ENCODE results near the gene ECHS1.
"Not testable (repeated sequence)": the region's sequence is repeated elsewhere in the genome, so short reads cannot be mapped to it uniquely, and the experiment has no call there.

ECHS1 gene

DNA sequence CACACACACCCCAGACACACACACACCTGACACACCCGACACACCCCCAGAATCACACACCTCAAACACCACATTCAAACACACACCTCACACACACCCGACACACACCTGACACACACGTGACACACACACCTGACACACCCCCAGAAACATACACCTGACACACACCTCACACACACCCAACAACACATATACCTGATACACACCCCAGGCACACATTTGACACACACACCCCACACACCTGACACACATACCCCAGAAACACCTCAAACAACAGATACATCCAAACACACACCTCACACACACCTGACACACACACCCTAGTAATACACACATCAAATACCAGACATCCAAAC, 35.8 kb downstream of the ECHS1 start:
- no peak for DNase-seq

DNA sequence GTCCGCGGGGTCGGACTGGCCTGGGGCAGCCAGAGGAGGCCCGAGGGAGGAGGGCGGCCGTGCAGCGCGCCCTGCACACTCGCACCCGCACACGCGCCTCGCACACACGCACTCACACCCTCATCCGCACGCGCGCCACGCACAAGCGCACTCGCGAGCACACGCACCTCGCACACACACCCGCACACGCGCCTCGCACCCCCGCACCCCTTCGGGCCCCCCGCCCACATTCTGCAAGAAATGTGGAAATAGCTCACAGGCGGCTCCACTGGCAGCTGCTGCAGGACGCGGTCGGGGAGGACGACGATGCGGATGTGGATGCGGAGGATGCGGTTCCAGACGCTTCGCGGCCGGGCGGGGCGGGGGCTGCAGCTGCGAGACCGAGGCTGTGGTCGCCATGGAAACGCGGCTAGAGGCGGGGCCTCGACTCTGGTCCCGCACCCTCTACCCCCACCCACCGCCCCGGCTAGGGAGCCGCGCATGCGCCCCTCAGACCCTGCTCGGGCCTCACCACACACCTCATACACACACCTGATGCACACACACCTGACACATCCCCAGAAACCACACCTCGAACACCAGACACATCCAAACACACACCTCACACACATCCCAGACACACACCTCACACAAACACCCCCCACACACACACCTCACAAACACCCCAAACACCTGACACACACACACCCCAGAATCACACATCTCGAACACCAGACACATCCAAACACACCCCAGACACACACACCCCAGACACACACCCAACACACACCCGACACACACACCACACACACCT, 36.4 kb downstream of the ECHS1 start, which contains the start of gene CALY:
Gene CALY (minus strand): TSS at position 320 of the 793 bp plus-strand sequence. CDS start 7,907 bp downstream, outside the sequence.
- no peak for DNase-seq

DNA sequence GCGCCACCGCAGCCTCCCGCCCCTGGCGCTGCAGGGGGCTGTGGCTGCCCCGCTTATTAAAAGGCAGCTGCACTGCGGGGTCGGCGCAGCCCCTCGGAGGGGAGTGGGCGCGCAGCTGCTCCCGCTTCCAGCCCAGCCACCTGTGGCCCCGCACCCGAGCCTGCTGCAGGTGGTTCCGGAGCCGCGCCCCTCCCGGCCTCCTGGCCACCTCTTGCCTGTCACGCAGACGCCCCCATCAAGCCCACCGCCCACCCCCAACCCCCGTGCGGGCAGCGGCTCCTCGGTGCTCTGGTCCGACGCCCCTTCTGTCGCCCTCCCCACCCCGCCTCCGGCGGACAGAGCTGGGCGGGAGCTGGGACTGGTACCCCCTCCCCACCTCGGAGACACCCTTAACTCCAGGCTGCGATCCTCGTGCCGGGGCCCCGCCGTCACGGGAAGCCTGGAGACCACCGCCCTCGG, 37.0 kb downstream of the ECHS1 start:
- DNase-seq = no peak

DNA sequence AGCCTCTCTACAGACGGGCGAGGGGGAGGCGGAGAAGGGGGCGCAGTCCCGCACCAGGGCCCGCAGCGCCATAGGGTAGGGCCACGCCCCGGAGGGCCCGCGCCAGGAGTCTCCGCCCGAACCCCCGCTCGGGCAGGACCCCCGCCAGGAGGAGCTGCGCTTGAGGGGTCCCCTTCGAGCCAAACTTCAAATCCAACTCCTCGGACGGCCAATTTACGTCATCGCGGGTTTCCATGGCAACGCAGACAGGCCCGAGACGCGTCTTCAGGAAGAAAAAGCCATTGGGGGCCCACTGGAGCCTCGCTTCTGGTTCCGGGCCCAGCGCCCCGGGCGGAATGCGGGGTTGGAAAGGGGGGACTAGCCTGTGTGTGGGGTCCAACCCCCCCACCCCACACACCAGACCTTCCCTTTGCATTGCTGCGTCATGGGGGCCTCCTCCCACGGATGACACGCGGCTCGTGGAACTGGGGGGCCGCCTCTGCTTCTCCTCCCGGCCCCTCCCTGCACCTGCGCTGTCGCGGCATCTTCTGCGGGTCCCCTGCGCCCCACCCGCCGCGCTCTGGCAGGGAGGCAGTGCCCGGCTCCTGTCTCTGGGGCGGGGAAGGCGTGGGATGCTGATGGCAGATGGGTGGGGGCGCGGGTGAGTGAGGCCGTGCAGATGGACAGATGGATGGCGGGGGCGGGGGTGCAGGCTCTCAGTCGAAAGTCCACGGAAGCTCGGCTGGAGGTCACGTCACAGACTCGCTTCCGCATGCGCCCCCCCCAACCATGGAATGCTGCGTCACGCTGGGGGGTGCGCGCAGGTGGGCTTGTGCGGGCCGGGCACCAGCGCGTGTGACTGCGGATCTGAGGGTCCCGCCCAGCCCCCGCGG, 37.7 kb downstream of the ECHS1 start:
- no peak for DNase-seq

DNA sequence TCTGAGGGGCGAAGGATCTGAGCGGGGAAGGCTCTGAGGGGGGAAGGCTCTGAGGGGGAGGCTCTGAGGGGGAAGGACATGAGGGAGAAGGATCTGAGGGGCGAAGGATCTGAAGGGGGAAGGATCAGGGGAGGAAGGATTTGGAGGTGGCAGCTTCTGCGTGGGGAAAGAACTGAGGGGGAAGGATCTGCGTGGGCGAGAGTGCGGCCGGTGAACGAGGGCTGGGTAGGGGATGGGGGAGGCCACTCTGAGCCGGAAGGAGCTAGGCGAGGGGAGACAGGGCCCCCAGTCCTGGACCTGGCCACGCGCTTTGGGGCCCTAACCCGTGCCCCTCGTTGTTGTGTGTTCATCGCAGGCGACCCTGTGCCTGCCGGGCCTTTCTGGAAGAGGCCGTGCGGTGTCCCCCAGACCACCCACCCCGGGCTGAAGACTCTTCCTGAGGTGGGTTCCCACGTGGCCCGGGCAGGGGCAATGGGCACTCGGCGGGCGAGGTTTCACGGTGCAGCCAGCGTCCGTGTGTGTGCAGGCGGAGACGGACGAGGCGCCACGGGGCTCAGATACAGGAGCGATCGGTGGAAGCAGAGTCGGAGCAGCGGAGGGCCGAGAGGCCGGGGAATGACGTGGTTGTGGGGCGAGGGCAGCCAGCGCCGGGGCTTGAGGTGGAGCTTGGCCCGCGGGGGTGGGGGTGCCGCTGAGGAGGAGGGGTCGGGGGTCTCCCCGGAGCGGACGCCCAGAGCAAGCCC, 38.5 kb downstream of the ECHS1 start:
- no peak for DNase-seq

DNA sequence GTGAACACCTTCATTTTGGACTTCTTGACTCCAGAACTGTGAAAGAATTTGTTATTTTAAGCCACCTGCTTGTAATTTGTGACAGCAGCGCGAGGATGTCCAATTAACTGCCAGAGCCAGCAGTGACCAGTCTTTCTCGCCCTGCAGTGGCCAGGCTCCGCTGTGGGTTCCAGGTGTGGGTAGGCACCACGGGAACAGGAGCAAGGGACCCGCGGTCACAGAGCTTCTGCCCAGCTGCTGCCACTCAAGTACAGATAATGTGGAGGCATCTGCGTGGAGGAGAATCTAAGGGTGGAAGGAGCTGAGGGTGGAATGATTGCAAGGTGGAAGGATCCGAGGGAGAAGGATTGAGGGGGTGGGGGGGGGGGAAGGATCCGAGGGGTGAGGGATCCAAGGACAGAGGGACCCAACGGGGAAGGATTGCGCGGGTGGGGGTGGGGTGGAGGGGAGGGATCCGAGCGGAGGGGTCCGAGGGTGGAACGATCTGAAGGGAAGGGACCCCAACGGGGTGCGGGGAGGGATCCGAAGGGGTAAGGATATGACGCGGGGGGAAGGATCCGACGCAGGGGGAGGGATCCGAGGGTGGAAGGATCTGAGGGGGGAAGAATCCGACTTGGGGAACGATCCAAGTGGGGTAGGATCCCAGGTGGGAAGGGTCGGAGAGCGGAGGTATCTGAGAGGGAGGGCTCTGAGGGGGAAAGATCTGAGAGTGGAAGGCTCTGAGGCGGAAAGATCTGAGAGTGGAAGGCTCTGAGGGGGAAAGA, 40.0 kb downstream of the ECHS1 start:
- DNase-seq = no peak

DNA sequence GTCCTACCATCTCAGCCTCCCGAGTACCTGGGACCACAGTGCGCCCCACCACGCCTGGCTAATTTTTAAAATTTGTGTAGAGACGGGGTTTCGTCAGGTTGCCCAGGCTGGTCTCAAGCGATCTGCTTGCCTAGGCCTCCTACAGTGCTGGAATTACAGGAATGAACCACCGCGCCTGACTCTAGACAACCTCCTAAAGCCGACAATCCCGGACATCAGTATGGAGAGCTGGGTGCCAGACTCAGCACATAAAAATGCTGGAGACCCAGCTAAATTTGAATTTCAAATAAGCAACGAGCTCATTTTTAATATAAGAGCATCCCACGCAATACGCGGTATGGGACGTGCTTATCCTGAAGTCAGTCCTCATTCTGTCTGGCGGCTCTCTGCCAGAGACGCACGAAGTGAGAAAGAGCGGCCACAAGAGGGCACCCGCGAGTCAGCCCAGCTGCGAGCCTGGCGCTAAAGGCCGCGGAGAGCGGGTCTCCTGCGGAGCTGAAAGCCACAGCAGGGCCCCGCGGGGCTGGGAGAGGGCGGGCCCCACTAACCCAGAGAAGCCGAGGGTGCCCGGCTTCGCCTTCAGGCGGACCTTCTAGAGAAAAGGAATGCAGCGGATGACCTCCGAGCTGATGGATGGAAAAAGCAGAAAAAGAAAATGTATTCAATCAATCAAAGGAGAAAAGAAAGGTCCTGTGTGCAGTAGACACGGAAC, 43.5 kb downstream of the ECHS1 start:
- peak; percentile 26 to 34 for DNase-seq

DNA sequence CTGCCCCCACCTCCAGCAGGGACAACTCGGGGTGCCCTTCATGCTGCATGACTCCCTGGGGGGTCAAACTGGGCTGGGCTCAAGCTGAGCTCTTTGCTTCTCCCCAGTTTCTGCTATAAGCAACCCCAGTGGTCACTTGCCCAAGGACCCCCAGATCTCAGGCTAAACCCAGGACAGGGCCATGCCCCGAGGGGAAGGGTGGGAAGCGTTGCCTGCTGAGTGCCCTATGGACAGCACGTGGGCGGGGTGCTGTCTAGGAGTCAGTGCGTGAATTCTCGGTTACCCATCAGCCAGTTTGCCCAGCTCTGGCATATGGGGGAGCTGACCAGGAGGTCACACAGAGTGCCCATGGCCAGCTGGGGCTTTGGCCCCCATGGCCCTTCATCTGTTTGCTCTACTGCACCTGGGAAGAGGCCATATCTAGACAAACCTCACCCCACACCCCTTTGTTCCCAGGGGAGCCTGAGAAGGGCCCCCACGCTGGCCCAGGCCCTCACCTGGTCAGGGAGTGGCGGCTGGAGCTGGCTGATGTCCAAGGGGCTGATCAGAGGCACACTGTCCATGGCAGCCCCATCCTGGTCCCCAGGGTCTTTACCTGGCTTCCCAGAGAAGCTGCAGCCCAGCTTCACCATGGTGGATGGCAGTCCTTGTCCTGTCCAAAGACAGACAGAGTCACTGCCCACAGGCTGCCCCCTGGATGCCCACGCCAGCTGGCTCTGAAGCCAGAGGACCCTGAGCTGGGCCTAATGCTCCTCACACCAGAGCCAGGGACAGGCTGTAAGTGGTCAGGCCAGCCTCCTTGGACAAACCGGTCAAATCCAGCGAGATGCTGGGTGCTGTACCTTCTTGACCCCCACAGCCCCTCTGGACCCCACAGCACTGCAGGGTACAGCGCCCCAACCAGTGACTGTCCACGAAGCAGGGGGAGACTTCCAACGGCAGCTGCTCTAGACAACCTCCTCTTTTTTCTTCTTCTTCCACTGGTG, 44.5 kb downstream of the ECHS1 start:
- no peak for DNase-seq

DNA sequence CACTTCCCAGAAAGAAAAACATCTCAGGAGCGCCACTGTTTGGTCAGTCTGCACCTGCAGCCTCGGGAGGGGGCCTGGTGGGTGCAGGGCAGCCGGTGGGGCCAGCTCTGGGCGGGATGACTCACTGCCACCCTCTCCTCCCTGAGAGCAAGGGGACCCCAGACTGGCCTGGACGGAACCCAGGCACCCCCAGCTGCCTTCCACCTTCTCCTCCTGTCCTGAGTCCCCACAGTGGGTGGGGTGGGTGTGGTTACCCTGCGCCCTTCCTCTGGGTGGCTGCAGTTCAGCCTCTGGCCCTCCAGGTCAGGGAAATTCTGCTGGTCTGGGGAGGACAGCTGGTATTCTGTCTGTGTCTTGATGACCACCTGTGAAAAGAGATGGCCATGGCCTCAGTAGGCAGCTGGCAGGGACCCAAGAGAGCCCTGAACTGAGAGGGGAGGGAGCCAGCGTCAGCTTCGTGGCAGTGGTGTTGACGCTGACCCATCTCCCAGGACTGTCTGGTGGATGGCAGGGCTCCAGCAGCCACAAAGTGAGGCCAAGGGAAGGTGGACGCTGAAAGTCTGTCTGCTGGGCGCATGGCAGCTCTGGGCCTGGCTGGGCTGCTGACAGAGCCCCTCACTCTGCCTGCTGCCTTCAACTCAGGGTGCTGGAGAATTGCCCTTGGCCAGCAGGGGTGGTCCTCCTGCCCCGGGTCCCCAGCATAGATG, 45.4 kb downstream of the ECHS1 start:
- no peak for DNase-seq

DNA sequence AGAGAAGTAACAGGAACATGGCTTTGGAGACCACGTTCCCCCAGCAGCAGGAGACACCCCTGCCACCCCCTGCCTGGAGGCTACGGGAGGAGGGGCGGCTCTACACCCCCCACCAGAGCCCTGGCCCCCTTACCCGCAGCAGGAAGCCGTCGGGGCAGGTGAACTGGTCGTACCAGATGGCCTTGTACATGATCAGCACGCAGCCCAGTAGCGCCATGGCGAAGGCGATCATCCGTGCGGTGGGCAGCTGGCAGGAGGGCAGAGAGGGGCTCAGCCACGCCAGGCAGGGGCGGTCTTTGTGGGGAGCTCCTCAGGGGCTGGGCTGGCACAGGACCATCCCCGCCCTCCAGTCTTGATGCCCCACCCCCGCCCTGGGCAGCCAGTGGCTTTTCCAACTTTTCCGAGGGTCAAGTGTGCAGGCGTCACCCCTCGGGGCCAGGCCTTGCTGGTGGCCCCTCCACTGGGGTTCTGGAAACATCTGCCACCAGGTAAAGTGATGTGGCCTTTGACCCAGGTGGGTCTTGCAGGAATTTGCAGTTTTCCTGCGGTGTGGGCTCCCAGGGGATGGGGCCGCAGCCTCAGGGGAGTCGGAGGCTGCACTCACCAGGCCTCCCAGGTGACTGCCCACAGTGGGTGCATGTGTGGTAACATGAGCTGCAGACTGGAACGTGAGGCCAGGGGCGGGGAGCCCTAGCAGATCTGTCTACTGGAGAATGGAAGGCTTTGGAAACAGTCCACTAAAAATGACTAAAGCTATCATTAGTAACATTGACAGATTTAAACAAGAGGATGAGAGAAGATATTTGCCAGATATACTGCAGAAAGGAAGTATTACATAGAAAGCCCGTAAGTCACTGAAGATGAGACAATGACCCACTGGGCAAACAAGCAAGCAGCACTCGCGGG, 46.2 kb downstream of the ECHS1 start:
- DNase-seq = no peak

DNA sequence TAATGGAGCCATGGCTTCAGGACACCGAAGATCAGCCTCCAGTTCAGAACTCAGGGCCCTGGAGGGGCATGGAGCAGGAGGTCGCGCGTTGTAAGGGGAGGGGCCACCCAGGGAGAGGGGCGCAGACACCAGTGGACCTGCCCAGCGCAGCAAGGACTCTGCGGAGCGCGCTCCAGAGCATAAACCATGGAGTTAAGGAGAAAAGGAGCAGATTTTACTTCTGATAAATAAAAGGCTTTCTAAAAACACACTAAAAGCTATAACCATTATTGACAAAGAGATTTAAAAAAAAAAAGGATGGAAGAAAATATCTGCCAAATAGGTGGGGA, 47.0 kb downstream of the ECHS1 start:
- DNase-seq = no peak

DNA sequence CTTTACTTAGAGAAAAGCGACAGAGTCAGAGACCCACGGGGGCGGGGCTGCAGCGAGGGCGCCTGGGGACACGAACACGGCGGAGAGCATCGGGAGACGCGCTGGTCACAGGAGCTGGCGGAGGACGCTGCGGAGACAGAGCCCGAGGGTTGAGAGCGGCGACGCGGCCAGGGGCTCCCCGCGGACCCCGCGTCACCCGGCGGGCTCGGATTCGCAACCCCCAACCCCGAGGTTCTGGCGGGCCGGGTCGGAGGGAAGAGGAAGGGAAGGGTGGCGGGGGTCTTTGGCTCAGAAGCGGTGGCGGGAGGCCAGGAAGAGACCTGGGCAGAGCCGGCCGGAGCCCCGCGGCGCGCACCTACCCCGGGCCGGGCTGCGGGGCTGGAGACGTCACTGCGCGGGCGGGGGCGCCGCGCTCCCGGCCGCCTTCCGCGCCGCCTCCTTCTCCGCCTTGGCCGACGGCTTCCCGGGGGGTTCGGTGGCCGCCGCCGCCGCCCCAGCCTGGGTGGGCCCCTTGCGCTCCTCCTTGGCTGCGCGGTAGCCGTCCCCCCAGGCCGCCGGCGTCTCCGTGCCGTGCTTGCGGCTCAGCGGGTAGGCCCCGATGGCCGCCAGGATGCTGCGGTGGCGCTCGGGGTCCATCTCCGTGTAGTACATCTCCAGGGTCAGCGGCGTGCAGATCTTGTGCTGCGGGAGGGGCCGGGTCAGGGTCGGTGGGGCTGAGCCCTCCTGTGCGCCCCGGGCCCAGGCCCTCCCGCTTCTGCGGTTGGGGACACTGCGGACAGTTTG, 47.5 kb downstream of the ECHS1 start:
- DNase-seq = no peak

DNA sequence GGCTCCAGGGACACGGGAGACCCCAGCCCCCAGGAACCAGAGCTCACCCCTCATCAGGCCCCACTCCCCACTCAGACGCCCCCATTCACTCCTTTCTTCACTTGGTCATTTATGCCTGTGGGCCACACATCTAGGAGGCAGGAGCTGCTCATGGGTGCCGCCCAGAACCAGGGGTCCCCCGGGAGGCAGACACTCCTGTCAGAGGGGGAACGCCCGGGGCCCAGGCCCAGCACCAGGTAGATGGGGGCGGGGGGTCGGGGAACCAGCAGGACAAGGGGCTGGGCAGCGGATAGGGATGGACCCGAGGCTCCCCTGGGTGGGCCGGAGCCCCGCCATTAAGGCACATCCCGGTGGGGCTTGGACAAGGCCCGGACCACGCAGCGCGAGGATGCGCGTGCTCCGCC, 48.3 kb downstream of the ECHS1 start:
- no peak for DNase-seq

DNA sequence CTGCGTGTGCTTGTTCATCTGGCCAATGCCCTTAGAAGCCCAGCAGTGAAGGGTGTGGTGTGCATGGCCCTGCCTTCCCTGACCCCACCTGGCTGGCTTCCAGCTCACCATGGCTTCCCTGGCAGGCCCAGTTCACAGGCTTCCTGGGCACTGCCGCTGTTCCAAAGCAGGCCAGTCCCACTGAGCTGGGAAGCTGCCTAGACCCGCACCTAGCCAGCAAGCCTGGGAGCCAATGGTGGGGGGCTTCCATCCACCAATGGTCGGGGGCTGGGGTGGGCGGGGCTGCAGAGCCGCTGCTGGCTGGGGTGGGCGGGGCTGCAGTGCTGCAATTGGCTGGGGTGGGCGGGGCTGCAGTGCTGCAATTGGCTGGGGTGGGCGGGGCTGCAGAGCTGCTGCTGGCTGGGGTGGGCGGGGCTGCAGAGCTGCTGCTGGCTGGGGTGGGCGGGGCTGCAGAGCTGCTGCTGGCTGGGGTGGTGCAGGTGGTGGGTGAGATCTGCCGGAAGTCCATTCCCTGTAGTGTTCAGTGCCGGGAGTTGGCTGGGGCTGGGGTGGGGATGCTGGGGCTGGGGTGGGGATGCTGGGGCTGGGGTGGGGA, 48.9 kb downstream of the ECHS1 start:
- DNase-seq = peak; percentile 21 to 52

DNA sequence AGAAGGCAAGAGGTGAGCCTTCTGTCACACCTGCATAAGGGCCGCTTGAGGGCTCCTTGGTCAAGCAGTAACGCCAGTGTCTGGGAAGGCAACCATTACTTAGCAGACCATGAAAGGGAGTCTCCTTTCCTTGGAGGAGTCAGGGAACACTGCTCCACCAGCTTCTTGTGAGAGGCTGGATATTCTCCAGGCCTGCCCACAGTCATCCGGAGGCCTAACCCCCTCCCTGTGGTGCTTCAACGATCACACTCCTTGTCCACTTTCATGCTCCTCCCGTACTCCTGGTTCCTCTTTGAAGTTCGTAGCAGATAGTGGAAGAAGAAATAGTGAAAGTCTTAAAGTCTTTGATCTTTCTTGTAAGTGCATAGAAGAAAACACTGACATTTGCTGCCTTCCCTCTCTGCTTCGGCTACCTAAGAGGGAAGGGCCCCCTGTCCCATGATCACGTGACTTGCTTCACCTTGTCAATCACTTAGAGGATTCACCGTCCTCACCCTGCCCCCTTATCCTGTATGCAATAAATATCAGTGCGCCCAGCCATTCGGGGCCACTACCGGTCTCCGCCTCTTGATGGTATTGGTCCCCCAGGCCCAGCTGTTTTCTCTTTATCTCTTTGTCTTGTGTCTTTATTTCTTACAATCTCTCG, 51.0 kb downstream of the ECHS1 start:
- DNase-seq = not testable (repeated sequence)

DNA sequence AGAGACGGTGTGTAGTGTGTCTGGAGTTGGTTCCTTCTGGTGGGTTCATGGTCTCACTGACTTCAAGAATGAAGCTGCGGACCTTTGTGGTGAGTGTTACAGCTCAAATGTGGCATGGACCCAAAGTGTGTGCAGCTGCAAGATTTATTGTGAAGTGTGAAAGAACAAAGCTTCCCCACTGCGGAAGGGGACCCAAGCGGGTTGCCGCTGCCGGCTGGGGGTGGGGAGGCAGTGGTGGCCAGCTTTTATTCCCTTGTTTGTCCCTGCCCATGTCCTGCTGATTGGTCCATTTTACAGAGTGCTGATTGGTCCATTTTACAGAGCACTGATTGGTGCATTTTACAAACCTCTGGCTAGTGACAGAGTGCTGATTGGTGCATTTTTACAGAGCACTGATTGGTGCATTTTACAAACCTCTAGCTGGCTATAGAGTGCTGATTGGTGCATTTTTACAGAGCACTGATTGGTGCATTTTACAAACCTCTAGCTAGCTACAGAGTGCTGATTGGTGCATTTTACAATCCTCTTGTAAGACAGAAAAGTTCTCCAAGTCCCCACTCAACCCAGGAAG, 52.2 kb downstream of the ECHS1 start:
- not testable (repeated sequence) for DNase-seq
